Activated naive CD4-positive, alpha-beta T cell treated with anti-CD3 and anti-CD28 coated beads, Interleukin-2, amount 50 U/mL, for 24 hours (primary cell): ENCODE data around the gene CUEDC1.

Experiments used
- H3K27ac Mint-ChIP-seq: one replicate; pipeline ENCODE4 v1.8.0; 2021; ENCODE audit warnings: mild to moderate bottlenecking, mixed read lengths
- H3K27me3 Mint-ChIP-seq: one replicate; pipeline ENCODE4 v1.8.0; 2021; ENCODE audit warnings: mixed read lengths
- H3K36me3 Mint-ChIP-seq: one replicate; pipeline ENCODE4 v1.8.0; 2021; ENCODE audit warnings: mixed read lengths
- H3K4me1 Mint-ChIP-seq: one replicate; pipeline ENCODE4 v1.8.0; 2021; ENCODE audit warnings: mixed read lengths
- H3K4me3 Mint-ChIP-seq: one replicate; pipeline ENCODE4 v1.8.0; 2021; ENCODE audit warnings: mild to moderate bottlenecking, mixed read lengths
- H3K9me3 Mint-ChIP-seq: one replicate; pipeline ENCODE4 v1.8.0; 2021; ENCODE audit warnings: mixed read lengths

CUEDC1 gene

DNA sequence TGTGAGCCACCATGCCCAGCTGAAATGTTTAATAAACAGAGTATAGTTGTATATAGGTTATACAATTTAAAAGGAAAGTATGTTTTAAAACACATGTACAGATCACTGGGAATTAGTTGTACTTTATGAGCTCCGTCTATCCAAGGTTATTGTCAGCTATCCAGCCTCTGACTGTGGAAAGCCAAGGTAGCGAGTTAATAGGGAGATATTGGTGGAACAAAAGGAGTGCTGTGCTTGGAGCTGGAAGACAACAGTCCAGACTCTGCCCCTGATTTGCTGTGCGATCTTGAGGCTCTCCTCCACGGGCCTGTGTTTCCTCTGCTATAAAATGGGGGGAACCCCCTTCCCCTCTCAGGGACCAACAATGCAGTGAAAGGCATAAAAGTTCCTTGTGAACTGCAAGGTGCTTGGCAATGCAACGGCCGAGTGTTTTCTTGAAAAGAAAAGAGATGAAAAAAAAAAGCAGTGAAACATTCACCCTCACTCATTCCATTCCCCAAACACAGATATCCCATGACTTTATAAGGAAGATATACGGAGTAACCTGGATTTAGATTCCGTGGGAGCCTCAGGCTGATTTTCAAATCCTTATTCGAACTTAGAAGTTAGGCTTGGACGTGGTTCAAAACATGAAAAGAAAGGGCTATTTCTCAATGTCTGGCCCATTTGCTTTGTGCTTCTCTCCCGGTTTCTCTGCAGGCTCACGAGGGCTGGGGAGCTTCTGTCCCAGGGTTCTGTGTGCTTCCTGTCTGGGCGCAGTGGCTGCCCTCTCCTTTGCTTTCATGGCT is 34.1 kb downstream of the CUEDC1 start:
- no peak overlapping the region for H3K27ac Mint-ChIP-seq
- H3K36me3 Mint-ChIP-seq, result no peaks in the 10 kb centered on the region
- H3K4me1 Mint-ChIP-seq, result no peaks in the 10 kb centered on the region
- no peak overlapping the region for H3K4me3 Mint-ChIP-seq
- H3K27me3 Mint-ChIP-seq, result no peaks in the 10 kb centered on the region
- no peaks in the 10 kb centered on the region for H3K9me3 Mint-ChIP-seq

DNA sequence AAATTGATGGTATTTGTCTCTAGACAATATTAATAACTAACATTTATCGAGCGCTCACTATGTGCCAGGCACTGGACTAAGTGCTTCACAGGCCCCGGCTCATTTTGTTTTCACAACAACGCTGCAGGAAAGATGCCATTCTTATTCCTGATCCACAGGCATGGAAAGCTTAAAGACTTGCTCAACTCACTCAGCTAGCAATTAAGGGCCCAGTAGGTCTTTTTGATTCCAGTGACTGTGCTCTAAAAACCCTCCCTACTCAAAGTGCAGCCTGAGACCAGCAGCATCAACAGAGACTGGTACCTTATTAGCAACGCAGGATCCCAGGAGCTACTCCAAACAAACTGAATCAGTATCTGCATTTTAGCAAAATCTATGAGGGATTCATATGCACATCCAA is 35.3 kb downstream of the CUEDC1 start:
- H3K9me3 Mint-ChIP-seq, result no peaks in the 10 kb centered on the region
- no peak overlapping the region for H3K27ac Mint-ChIP-seq
- no peaks in the 10 kb centered on the region for H3K27me3 Mint-ChIP-seq
- no peaks in the 10 kb centered on the region for H3K4me1 Mint-ChIP-seq
- H3K4me3 Mint-ChIP-seq, result no peak overlapping the region
- H3K36me3 Mint-ChIP-seq, result no peaks in the 10 kb centered on the region

DNA sequence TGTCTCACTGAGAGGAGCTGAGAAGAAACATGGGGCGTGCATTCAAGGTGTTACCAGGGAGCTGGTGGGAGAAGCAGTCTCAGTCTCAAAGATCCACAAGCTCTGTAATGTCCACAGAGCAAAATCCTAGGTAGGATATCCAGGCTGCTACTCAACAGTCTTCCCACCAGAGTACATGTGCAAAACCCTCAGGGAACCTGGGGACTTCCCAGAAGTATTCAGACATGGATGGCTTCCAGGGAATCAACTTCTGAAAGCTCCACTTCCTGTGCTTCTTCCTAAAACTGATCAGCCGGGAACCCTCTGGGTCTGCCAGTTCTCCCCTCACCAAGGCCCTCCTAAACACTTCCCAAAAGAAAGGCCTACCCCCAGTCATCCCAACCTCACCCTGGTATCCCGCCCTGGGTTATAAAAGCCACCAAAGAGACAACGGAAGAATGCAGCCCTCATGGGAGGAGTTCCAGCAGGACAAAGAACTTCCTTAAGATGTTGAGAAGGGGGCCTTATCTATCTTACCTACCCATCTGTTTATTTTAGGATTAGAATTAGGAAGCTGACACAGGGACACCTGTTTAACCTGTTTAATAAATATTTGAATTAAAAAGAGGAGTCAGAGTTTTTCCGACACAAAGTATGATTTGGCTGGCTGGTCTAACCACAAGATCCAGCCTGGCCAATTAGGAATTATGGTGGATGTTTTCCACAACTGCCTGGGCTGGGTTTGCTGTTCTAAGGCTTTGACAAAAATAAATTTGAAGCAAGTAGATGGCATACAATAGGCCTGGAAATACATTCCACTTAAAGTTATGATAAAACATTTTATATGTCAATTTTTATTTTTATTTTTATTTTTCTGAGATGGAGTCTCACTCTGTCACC is 37.0 kb downstream of the CUEDC1 start:
- Mint-ChIP-seq H3K27me3 (no peaks in the 10 kb centered on the region), H3K27ac (no peak overlapping the region), H3K36me3 (no peaks in the 10 kb centered on the region), H3K4me1 (no peaks in the 10 kb centered on the region), H3K9me3 (no peaks in the 10 kb centered on the region), H3K4me3 (no peak overlapping the region)

DNA sequence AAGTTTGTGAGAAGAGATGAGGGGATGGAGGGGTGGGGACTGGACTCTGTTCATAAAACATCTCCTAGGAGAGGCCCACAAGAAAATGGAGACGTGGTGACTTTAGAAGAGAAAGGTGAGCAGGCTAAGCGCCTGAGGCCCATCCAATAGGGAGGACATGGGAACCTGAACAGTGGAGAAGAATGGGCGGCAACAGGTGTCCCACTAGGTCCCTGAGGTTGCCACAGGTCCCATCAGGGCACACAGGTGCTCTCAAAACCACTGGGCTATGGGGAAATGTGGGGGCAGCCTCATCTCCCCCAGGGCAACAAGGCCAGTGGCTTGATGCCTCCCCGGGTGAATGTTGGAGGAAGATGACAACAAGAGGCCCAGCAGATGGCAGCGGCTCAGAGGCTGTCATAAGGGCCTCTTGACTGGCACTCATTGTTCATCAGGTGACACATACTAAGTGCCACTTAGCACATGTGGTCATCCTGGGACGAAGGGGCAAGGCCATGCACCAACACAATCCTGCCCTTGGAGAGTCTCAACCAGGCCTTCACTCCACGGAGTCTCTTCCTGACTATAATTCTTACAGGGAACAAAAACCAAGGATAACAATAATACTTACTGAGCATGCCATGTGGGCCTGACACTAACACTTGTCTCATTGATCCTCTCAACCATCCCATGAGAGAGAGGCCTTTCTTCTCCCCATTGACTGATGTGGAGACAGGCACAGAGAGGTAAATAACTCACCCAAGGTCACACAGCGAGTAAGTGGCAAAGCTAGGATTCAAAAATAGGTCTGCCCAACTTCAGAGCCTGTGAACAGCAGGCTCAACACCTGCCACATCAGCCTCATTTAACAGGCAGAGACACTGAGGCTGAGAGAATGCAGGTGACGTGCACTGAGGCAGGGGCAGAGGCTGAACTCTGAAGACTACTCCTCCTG is 38.0 kb downstream of the CUEDC1 start:
- no peaks in the 10 kb centered on the region for H3K4me1 Mint-ChIP-seq
- no peaks in the 10 kb centered on the region for H3K9me3 Mint-ChIP-seq
- H3K27me3 Mint-ChIP-seq, result no peaks in the 10 kb centered on the region
- no peaks in the 10 kb centered on the region for H3K36me3 Mint-ChIP-seq
- H3K27ac Mint-ChIP-seq, result no peak overlapping the region
- H3K4me3 Mint-ChIP-seq, result no peak overlapping the region

DNA sequence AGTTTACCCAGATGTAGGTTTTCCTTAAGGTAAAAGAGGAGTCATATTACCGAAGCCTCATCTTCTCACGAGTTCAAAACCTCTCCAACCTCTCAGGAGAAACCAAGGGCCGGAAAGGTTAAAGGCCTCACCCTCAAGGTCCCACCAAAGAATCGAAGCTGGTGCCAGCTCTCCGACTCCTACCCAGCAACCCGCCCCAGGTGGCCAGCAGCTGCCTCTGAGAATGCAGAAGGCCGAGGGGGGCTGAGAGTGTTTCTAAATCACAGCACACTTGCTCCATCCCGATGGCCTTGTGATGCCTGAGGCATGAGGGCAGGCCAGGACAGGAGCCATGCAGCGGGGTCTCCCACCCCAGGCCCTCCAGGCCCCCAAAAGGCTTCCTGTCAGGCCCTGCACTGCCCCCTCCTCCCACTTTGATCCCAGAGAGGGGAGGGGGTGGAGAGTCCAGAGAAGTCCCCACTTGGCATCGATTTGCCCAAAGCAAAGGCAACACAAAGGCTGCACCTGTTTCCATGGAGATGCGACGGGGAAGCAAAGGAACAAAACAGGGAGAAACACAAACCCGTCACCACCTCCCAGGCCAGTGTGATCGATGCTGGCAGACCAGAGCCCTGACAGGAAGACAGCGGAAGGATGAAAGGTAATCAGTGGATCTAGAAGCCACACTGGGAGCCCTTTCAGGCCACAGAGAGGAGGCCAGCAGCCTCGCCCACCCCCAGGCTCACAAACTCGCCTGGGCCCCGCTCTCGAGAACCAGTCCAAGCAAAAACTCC is 39.0 kb downstream of the CUEDC1 start:
- Mint-ChIP-seq H3K27ac (no peak overlapping the region), H3K4me3 (no peak overlapping the region), H3K36me3 (no peaks in the 10 kb centered on the region), H3K9me3 (no peaks in the 10 kb centered on the region), H3K4me1 (no peaks in the 10 kb centered on the region), H3K27me3 (no peaks in the 10 kb centered on the region)

DNA sequence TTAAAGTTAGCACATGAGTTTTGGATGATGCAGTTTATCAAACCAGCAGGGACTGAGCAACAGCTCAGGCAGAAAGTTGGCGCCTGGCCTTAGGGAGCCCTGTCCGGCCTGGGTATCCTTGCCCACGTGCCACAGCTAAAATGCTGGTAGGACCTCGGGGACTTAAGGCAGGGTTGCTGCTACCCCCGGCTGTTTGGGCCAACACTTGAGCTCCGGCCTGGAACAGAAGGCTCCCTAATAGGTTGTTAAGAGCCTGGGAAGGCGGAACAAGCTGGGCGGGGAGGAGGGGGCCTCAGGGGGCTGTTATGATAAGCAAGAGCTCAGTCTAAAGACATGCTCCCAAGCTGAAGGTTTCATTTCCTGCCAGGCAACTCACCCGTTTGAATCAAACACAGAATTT is 39.7 kb downstream of the CUEDC1 start:
- H3K4me1 Mint-ChIP-seq, result no peaks in the 10 kb centered on the region
- H3K9me3 Mint-ChIP-seq, result no peaks in the 10 kb centered on the region
- no peaks in the 10 kb centered on the region for H3K36me3 Mint-ChIP-seq
- H3K27me3 Mint-ChIP-seq, result no peaks in the 10 kb centered on the region
- no peak overlapping the region for H3K27ac Mint-ChIP-seq
- no peak overlapping the region for H3K4me3 Mint-ChIP-seq

DNA sequence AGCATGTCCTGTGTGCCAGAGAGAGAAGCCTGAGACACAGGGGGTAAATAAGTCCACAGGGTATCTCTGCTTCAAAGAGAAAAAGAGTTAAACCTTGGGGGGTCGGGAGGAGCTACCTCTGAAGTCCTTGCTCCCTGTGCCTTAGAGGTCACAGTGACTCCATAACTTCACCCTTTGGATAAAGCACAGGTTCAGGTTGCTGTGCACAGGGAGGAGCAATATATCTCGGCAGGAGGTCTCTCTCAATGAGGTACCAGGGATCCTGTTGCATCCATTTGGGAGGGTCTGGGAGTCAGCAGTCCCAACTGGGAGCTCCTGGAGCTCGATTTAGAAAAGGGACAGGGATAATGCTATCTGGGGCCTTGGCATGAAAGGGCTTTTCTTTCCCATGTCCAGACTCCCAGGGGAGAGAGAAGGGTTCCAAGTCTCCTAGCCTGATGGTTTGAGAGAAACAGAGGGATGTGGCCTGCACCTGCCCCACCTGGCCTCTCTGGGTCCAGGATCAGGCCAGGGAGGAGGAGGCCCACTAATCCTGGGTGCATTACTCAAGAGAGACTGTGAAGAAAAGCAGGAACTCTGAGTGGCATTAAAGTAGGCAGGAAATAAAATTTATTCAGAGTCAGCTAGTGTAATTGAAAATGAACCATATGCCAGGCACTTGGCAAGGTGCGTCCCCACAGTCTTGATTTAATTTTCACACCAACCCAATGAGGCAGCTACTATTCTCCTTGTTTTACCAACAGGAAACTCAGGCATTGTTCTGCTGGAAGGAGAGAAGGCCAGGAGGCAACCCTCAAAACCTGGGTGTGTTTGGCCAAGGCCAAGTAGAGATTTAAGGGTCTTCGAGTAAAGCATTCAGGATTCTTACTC is 40.7 kb downstream of the CUEDC1 start:
- H3K27ac Mint-ChIP-seq, result no peak overlapping the region
- no peaks in the 10 kb centered on the region for H3K36me3 Mint-ChIP-seq
- H3K9me3 Mint-ChIP-seq, result no peaks in the 10 kb centered on the region
- H3K27me3 Mint-ChIP-seq, result no peaks in the 10 kb centered on the region
- H3K4me1 Mint-ChIP-seq, result no peaks in the 10 kb centered on the region
- H3K4me3 Mint-ChIP-seq, result no peak overlapping the region

DNA sequence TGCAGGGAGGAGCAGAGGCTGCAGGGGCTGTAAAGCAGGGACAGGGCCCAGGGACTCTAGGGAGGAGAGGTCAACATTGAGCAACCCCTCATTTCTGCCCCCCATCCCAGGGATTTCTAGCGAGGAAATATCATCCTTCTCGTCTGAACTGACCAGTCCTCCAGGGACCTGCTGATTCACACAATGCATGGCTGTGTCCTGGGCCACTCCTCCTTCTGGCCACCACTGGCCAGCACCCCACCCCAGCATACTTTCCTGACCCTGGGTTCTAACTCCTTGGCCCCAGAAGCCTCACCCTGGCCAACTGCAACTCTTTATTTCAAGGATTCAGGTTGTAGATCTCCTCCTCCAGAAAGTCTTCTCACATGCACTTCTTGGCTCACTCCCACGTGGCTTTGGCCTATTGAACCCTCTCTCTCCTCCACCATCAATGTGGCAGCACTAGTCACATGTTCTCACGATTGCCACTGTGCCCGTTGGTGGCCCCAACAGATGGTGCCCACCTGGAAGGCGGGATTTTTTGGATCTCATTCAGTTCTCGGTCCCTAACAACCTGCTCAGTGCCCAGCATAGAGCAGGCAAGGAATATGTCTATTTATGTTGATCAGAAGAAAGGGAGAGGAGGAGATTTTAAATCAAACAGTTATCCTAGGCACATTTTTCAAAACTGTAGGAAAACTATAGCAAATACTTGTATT is 41.5 kb downstream of the CUEDC1 start:
- Mint-ChIP-seq H3K4me1 (no peaks in the 10 kb centered on the region), H3K27me3 (no peaks in the 10 kb centered on the region), H3K9me3 (no peaks in the 10 kb centered on the region), H3K4me3 (no peak overlapping the region), H3K36me3 (no peaks in the 10 kb centered on the region), H3K27ac (no peak overlapping the region)

DNA sequence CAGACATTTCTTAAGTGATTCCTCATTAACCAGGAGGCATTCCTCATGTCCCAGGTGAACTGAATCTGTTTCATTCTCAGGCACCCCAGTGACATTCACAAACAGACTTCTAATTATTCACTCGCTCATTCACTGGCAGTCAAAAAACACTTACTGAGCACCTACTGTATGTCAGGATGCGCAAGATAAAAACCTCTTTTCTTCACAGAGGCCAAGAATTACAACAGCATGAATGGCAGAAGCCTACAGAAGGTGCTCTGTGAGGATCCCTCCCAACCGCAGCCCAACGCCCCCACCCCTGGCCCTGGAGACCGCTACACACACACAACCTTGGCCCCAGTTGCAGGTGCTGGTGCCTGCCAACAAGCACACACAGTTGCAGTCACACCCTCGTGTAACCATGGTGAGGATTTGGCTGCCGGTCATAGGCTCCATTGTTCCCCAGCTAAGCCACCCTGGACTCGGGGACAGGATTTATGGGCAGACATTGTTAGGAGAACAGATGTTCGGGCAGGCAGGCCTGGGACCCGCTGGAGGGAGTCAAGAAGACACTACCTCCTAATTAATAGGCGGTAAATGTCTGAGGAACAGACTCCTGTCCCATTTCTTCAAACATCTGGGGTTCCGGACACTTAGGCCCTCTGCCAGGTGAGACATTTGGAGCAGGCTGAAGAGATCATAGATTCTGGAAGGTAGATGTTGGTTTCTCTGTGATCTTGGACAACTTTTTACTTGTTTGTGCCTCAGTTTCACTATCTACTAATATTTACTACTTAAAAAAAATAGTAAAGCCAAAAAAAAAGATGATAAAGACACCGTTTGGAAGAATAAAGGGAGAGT is 43.2 kb downstream of the CUEDC1 start:
- H3K36me3 Mint-ChIP-seq, result no peaks in the 10 kb centered on the region
- H3K27me3 Mint-ChIP-seq, result no peaks in the 10 kb centered on the region
- no peak overlapping the region for H3K4me3 Mint-ChIP-seq
- H3K27ac Mint-ChIP-seq, result no peak overlapping the region
- no peaks in the 10 kb centered on the region for H3K9me3 Mint-ChIP-seq
- H3K4me1 Mint-ChIP-seq, result no peaks in the 10 kb centered on the region

DNA sequence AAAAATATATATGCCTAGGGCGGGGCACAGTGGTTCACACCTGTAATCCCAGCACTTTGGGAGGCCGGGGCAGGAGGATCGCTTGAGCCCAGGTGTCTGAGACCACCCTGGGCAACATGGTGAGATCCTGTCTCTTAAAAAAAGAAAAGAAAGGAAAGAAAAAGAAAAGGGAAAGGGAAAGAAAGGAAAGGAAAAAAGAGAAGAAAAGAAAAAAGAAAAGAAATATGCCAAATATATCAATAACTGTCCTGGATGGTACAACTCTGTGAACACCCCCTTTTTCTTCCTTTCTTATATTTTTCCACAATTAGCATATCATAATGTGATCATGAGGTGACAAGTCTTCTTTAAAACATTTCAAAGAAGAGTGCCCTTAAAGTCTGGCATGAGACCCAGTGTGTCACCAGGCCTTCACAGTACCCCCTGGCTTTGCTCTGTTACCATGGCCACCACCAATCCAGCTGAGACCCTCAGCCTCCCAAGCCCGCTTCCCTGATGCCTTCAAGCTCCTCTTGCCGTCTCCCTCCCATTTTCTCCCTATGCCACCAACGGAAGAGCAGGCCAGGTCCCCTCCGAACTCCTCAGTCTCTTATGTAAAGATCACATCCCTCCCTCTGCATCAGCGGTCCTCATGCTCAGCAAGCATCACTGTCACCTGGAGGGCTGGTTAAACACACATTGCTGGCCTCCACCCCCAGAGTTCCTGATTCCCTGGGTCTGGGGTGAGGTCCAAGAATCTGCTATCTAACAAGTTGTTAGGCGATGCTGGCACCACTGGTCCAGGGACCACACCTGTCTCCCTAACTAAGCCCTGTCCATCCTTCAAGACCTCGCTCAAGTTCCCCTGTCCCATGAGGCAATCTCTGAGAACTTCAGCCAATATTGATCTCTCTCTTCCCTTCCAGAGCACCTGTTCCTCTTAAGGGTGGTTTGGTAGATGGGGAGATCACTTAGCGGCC is 44.5 kb downstream of the CUEDC1 start:
- Mint-ChIP-seq H3K36me3 (no peaks in the 10 kb centered on the region), H3K4me1 (no peaks in the 10 kb centered on the region), H3K27me3 (no peaks in the 10 kb centered on the region), H3K9me3 (no peaks in the 10 kb centered on the region), H3K27ac (no peak overlapping the region), H3K4me3 (no peak overlapping the region)

DNA sequence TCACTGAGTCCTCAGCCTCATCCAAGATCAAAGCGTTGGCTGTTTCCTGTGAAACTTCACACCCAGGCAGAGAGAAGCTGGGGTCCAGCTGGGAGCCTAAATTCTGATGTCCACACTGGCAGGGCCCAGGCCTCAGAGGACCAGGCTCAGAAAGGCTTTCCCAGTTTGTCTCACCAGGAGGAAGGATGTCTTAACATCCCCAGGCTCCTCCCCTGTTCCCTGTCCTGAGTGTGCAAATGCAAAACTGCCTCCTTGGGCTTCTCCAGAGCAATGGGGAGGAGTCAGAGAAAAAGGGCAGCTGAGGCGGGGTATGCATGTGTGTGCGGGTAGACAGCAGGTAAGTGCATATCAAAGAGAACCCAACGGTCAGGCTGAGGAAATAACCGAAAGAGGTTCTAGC is 45.7 kb downstream of the CUEDC1 start:
- H3K9me3 Mint-ChIP-seq, result no peaks in the 10 kb centered on the region
- H3K4me3 Mint-ChIP-seq, result no peak overlapping the region
- no peaks in the 10 kb centered on the region for H3K36me3 Mint-ChIP-seq
- H3K4me1 Mint-ChIP-seq, result no peaks in the 10 kb centered on the region
- H3K27ac Mint-ChIP-seq, result no peak overlapping the region
- no peaks in the 10 kb centered on the region for H3K27me3 Mint-ChIP-seq

DNA sequence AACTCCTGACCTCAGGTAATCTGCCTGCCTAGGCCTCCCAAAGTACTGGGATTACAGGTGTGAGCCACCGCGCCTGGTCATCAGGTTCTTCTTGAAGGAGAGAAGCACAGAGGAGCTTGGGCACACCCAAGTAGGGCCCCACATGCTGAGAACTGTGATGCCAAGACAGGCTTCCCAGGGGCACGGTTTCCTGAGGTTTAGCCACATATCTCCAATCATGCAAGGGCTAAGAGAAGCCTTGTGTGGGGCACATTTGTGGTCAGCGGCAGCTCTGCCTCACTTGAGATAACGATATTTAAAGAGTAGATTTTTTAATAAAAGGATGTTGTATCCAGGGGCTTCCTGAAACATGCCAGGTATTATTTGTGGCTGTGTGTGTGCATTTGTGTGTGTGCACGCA is 46.9 kb downstream of the CUEDC1 start:
- no peaks in the 10 kb centered on the region for H3K27me3 Mint-ChIP-seq
- no peak overlapping the region for H3K27ac Mint-ChIP-seq
- no peak overlapping the region for H3K4me3 Mint-ChIP-seq
- H3K36me3 Mint-ChIP-seq, result no peaks in the 10 kb centered on the region
- no peaks in the 10 kb centered on the region for H3K9me3 Mint-ChIP-seq
- H3K4me1 Mint-ChIP-seq, result peaks cover 5% of the 10 kb centered on the region
